ENCODE results near the gene FCHSD2.
A peak's percentile ranks its signal among the peaks of the same experiment; 100 is the strongest.

FCHSD2 gene

GRCh38 chr11:72793425-72794367, 348.4 kb downstream of the FCHSD2 start, which contains the start of gene STARD10 (continued):
- peak; percentile 82 for TF ChIP-seq PATZ1 (tag by site-specific recombination; IDR thresholded peaks at IDR 0.05)
- peak; percentile 89 for TF ChIP-seq SP3 (tag by site-specific recombination; IDR thresholded peaks at IDR 0.05)
- no peak; the same call in 1 of the 2 replicates for TF ChIP-seq ZNF10 (tag by site-specific recombination; IDR thresholded peaks at IDR 0.05)
- TF ChIP-seq OVOL3 (tag by site-specific recombination; IDR thresholded peaks at IDR 0.05): peak; percentile 92
- peak; percentile 66 for TF ChIP-seq ZNF660 (tag by site-specific recombination; IDR thresholded peaks at IDR 0.05)
- TF ChIP-seq ZXDB (tag by site-specific recombination; IDR thresholded peaks at IDR 0.05): peak; percentile 85
- peak; percentile 89 for TF ChIP-seq ZBTB6 (tag by site-specific recombination; IDR thresholded peaks at IDR 0.05)
- no peak for TF ChIP-seq ZNF169 (tag by site-specific recombination; IDR thresholded peaks at IDR 0.05)
- TF ChIP-seq ZSCAN23 (tag by site-specific recombination; IDR thresholded peaks at IDR 0.05): 0 out of 2 replicates have a peak, but pooled peaks have one; percentile 39
- no peak for TF ChIP-seq ZNF362 (tag by site-specific recombination; IDR thresholded peaks at IDR 0.05)
- TF ChIP-seq ZBTB20 (tag by site-specific recombination; IDR thresholded peaks at IDR 0.05): peak; percentile 91
- no peak for TF ChIP-seq ZNF175 (tag by site-specific recombination; IDR thresholded peaks at IDR 0.05)
- no peak for TF ChIP-seq GLI2 (tag by site-specific recombination; IDR thresholded peaks at IDR 0.05; ENCODE audit: borderline replicate concordance, low read depth)
- peak; percentile 99 for TF ChIP-seq ZNF335 (tag by site-specific recombination; conservative IDR thresholded peaks at IDR 0.05)
- no peak for TF ChIP-seq HIC1 (tag by site-specific recombination; IDR thresholded peaks at IDR 0.05)
- no peak for TF ChIP-seq ZNF830 (tag by site-specific recombination; IDR thresholded peaks at IDR 0.05; ENCODE audit: low read depth)
- TF ChIP-seq ZNF26 (tag by site-specific recombination; IDR thresholded peaks at IDR 0.05): no peak
- no peak for TF ChIP-seq ZNF658 (tag by site-specific recombination; IDR thresholded peaks at IDR 0.05)
- peak; percentile 95 for TF ChIP-seq ZNF76 (tag by site-specific recombination; IDR thresholded peaks at IDR 0.05; ENCODE audit: borderline replicate concordance, low read depth)
- peak; percentile 73; the same call in 1 of the 2 replicates for TF ChIP-seq ZFP37 (tag by site-specific recombination; IDR thresholded peaks at IDR 0.05)
- no peak for TF ChIP-seq ZNF488 (tag by site-specific recombination; IDR thresholded peaks at IDR 0.05)
- TF ChIP-seq ZSCAN4 (tag by site-specific recombination; IDR thresholded peaks at IDR 0.05): peak; percentile 35; the same call in 1 of the 2 replicates
- TF ChIP-seq PRDM4 (tag by site-specific recombination; IDR thresholded peaks at IDR 0.05): no peak
- TF ChIP-seq SCRT2 (tag by site-specific recombination; IDR thresholded peaks at IDR 0.05): 0 out of 2 replicates have a peak, but pooled peaks have one; percentile 54

Measured in HEK293 (cell line).